Thoracic aorta (tissue), 2 donors: ENCODE results near the gene SYCP2. TPM values are rescaled to one million over a fixed set of nuclear protein-coding genes. Genes with fewer than 3 reads are reported as not detected.

ENCODE experiments used
- ATAC-seq: fragments of 150-250 bp; one replicate; pipeline ENCODE4 v1.8.0; 2017; ENCODE audit warnings: low read depth; ENCODE audit not compliant: insufficient number of reproducible peaks, low FRiP score
- DNase-seq: peaks from one replicate; pipeline ENCODE4 v3.0.0-alpha.2; 2020; ENCODE audit warnings: low spot score
- H3K27ac ChIP-seq, 2 donors: fragments of 200-600 bp; sonication (generic); 1 replicate in 1 of 2; 2 replicates in 1 of 2; pipeline ENCODE4 v1.5.1; 2016; ENCODE audit warnings: mild to moderate bottlenecking in 2 of 2, moderate library complexity in 2 of 2
- H3K27me3 ChIP-seq: fragments of 200-600 bp; sonication (generic); replicated peaks from 2 replicates; pipeline ENCODE4 v1.6.0; 2016; ENCODE audit warnings: mild to moderate bottlenecking; ENCODE audit not compliant: insufficient read depth
- H3K36me3 ChIP-seq: fragments of 200-600 bp; sonication (generic); one replicate; pipeline ENCODE4 v1.5.1; 2016
- H3K4me1 ChIP-seq, 2 donors: fragments of 200-600 bp; sonication (generic); 1 replicate in 1 of 2; 2 replicates in 1 of 2; pipeline versions ENCODE4 v1.5.1 to v1.6.0; 2016; ENCODE audit warnings: low read depth in 2 of 2, mild to moderate bottlenecking in 1 of 2; ENCODE audit not compliant: control insufficient read depth in 1 of 2
- H3K4me3 ChIP-seq: fragments of 200-600 bp; sonication (generic); 2 replicates; pipeline ENCODE4 v1.5.1; 2016; ENCODE audit warnings: mild to moderate bottlenecking
- H3K9me3 ChIP-seq: fragments of 200-600 bp; sonication (generic); 2 replicates; pipeline ENCODE4 v1.5.1; 2016
- CTCF ChIP-seq: fragments of 200-600 bp; sonication (generic); IDR thresholded peaks from one replicate; pipeline ENCODE4 v1.5.1; 2019; ENCODE audit warnings: antibody characterized with exemption
- total RNA-seq, 2 donors: library from RNA; depleted of rRNA; stranded (reverse); fragments of >200 nt; gene quantifications; one replicate each; pipeline versions ENCODE4 v1.1.0 to v1.2.3, GENCODE V29; 2016

SYCP2 gene
- total RNA-seq, 2 donors from 2014 or later = 0.71 to 0.95 TPM

- H3K36me3 ChIP-seq = no peaks in the 10 kb centered on the region
- H3K27ac ChIP-seq = no peak overlapping the region
- ATAC-seq (no peak), DNase-seq (no peak)
- H3K4me3 ChIP-seq = no peak overlapping the region
- TF ChIP-seq CTCF = no peak
- H3K4me1 ChIP-seq = peaks cover 16 to 29% of the 10 kb centered on the region in 2 donors
- no peaks in the 10 kb centered on the region for H3K9me3 ChIP-seq
- no peaks in the 10 kb centered on the region for H3K27me3 ChIP-seq
Measured at GRCh38 chr20:59935457-59936185, 2.2 kb upstream of the SYCP2 start.

- peak; percentile 97 for TF ChIP-seq CTCF
- peaks cover 13 to 25% of the 10 kb centered on the region in 2 donors for H3K4me1 ChIP-seq
- no peaks in the 10 kb centered on the region for H3K9me3 ChIP-seq
- DNase-seq (no peak), ATAC-seq (peak; percentile 80)
- H3K4me3 ChIP-seq = peak overlapping the region; percentile 90
- peak overlapping the region in 1 of 2 donors; percentile 50 for H3K27ac ChIP-seq
- no peaks in the 10 kb centered on the region for H3K36me3 ChIP-seq
- no peaks in the 10 kb centered on the region for H3K27me3 ChIP-seq
Measured at GRCh38 chr20:59933849-59934585, 580 bp upstream of the SYCP2 start.

GRCh38 chr20:59932616-59933295, 681 bp downstream of the SYCP2 start:
- Histone ChIP-seq H3K4me3 (peak overlapping the region; percentile 90), H3K4me1 (peaks cover under 1 to 13% of the 10 kb centered on the region in 2 donors), H3K27me3 (no peaks in the 10 kb centered on the region), H3K9me3 (no peaks in the 10 kb centered on the region), H3K36me3 (no peaks in the 10 kb centered on the region), H3K27ac (no peak overlapping the region)
- ATAC-seq (no peak), DNase-seq (no peak)
- TF ChIP-seq CTCF = no peak

- no peak for ATAC-seq
- H3K36me3 ChIP-seq = no peaks in the 10 kb centered on the region
- no peak for TF ChIP-seq CTCF
- H3K27me3 ChIP-seq = no peaks in the 10 kb centered on the region
- no peak overlapping the region for H3K27ac ChIP-seq
- H3K9me3 ChIP-seq = no peaks in the 10 kb centered on the region
- DNase-seq = no peak
- H3K4me3 ChIP-seq = no peak overlapping the region
- H3K4me1 ChIP-seq = peaks cover 0 to 2% of the 10 kb centered on the region in 2 donors
Measured at GRCh38 chr20:59931511-59932312, 1.7 kb downstream of the SYCP2 start.
